Measurements from ENCODE around the gene SLC66A3. TPM values are rescaled to one million over a fixed set of nuclear protein-coding genes. Genes with fewer than 3 reads are reported as not detected.

SLC66A3 gene
- total and polyA plus RNA-seq, 2 donors (not counting 3 experiments of a cell fraction or from before 2014, with no cell fraction given) = 14.3 to 31.4 TPM

DNA sequence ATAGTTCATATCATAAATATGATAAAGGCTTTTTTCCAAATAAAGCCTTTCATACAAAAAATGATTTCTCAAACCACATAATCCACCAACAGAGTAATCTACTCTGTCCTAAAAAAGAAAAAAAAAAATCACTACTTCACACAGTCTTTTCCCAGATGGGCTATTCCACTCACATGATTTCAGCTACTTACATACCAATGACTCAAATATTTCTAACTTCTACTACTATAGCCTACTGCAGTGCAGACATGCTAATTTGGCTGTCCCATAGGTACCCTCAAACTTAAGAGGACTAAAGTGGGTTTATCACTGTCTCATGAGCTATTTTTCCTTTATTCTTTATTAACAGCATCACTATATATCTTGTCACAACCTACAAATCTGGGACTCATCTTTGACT, 57.4 kb downstream of the SLC66A3 start:
- Histone ChIP-seq H3K9me1 (replicated peaks; ENCODE audit: control insufficient read depth, extremely low read depth, insufficient read depth, low read length) (no peaks in the 10 kb centered on the region), H3K9me3 (replicated peaks; ENCODE audit: control insufficient read depth, insufficient read depth, low read length) (no peaks in the 10 kb centered on the region), H4K20me1 (replicated peaks; ENCODE audit: control insufficient read depth, extremely low read depth, insufficient read depth, low read length) (no peaks in the 10 kb centered on the region), H3K36me3 (ENCODE audit: control insufficient read depth in 2 of 2, extremely low read depth in 1 of 2, insufficient read depth in 2 of 2, low read length in 2 of 2) (peaks cover 0 to 14% of the 10 kb centered on the region in 2 experiments), H3K9ac (replicated peaks; ENCODE audit: extremely low read depth, insufficient read depth, low read length) (no peak overlapping the region), H2AFZ (ENCODE audit: low read depth, low read length) (no peak overlapping the region), H3K4me3 (replicated peaks in 1 of 3; ENCODE audit: insufficient read depth in 1 of 3, low read depth in 1 of 3, low read length in 3 of 3) (no peak overlapping the region), H3K79me2 (ENCODE audit: control insufficient read depth, insufficient read depth, low read length) (no peaks in the 10 kb centered on the region), H3K4me1 (ENCODE audit: control insufficient read depth, extremely low read depth, insufficient read depth, low read length) (no peaks in the 10 kb centered on the region), H3K27me3 (ENCODE audit: control insufficient read depth in 2 of 2, insufficient read depth in 2 of 2, low read length in 2 of 2) (no peaks in the 10 kb centered on the region), H3K4me2 (ENCODE audit: insufficient read depth, low read length) (no peak overlapping the region), H3K27ac (ENCODE audit: insufficient read depth, low read depth, low read length) (no peak overlapping the region)
- dilution Hi-C loops (cut with MboI; ENCODE audit: extremely low pct_ligation_motif_present, low sequenced_read_pairs) (no loop called here), intact Hi-C loops (cut with micrococcal nuclease) (no loop called here)
- no TSS peak for BruUV-seq (replicated peaks)
- ChIA-PET POLR2A (no interaction called here), CTCF (interaction anchor here (1.3 to 2.1 kb wide), 3 partner anchors 22 to 234 kb away, joined by 4 to 6 read pairs (median 5); no protein-coding TSS in a partner anchor)
- TF ChIP-seq GATA2 (IDR thresholded peaks at IDR 0.05; ENCODE audit: insufficient read depth, insufficient read length, low read depth, low read length) = no peak
- no peak for TF ChIP-seq POLR2A (IDR thresholded peaks at IDR 0.05; ENCODE audit: low read depth, low read length)
- TF ChIP-seq MAX (IDR thresholded peaks at IDR 0.05; ENCODE audit: insufficient read depth, insufficient read length) = no peak
- TF ChIP-seq, protein P1, sequence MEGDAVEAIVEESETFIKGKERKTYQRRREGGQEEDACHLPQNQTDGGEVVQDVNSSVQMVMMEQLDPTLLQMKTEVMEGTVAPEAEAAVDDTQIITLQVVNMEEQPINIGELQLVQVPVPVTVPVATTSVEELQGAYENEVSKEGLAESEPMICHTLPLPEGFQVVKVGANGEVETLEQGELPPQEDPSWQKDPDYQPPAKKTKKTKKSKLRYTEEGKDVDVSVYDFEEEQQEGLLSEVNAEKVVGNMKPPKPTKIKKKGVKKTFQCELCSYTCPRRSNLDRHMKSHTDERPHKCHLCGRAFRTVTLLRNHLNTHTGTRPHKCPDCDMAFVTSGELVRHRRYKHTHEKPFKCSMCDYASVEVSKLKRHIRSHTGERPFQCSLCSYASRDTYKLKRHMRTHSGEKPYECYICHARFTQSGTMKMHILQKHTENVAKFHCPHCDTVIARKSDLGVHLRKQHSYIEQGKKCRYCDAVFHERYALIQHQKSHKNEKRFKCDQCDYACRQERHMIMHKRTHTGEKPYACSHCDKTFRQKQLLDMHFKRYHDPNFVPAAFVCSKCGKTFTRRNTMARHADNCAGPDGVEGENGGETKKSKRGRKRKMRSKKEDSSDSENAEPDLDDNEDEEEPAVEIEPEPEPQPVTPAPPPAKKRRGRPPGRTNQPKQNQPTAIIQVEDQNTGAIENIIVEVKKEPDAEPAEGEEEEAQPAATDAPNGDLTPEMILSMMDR (IDR thresholded peaks at IDR 0.05; ENCODE audit: extremely low read depth in 1 of 2, insufficient read depth in 1 of 2, low read depth in 1 of 2, low read length in 2 of 2) = no peak
- TF ChIP-seq EZH2 (IDR thresholded peaks at IDR 0.05; ENCODE audit: borderline replicate concordance, low read depth, low read length, severe bottlenecking) = no peak
- no peak for TF ChIP-seq JUN (IDR thresholded peaks at IDR 0.05; ENCODE audit: borderline replicate concordance, insufficient read depth, insufficient read length, low read depth)
- TF ChIP-seq POLR2AphosphoS5 (IDR thresholded peaks at IDR 0.05; ENCODE audit: insufficient read depth, low read depth, low read length) = no peak
- no peak for TF ChIP-seq MYC (IDR thresholded peaks at IDR 0.05; ENCODE audit: low read depth, low read length)
- no peak for TF ChIP-seq FOS (IDR thresholded peaks at IDR 0.05; ENCODE audit: borderline replicate concordance, insufficient read depth, low read length)
- FAIRE-seq = no peak
- no peak for DNase-seq (ENCODE audit: low read depth, low spot score)
